Activated T-helper 1 cell treated with anti-CD3 and anti-CD28 coated beads, Interleukin-2, amount 50 U/mL, for 16 hours (primary cell): ENCODE data around the gene SARS2.
"Not testable (repeated sequence)": the region's sequence is repeated elsewhere in the genome, so short reads cannot be mapped to it uniquely, and the experiment has no call there.

Experiments used
- DNase-seq, 2 donors: peaks; one replicate each; pipeline ENCODE4 v3.0.0-alpha.2; 2020; ENCODE audit warnings: low read depth in 1 of 2, low spot score in 1 of 2

The SARS2 gene

DNA sequence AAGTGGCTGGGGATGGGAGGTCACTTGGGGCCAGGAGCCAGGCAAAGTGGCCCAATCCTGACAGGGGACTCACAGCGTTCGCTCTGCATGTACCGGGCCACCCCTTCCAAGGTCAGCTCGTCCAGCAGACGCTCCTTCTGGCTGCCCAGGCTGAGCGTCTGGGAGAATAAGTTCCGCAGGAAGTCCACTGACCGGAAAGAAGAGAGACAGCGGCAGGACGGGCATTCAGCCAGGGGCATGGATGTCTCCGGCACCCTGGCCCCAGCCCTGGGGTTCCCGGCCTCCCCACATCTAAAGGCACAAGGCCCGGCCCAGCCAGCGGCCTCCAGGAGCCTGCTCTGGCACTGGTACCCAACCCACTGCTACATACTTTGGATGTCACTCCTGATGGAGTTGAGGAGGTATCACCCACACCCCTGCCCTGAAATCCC lies 37.2 kb downstream of the SARS2 start:
- DNase-seq: no peak

DNA sequence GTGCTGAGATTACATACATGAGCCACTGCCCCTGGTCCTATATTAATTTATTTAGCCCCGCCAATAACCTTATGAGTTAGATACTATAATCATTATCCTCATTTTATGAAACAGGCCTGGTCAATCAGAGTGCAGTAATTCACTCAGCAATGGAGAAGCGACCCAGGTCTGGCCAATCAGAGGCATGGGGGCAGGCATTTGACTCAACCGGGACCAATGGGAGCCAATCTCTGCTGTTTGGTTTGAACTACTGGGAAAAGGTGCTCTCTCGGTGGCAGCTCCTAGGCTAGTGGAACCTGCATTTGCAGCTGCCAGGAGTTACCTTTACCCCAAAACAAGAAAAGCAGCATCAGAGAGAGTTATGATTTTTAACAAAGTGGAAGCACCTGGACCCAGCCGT lies 37.7 kb downstream of the SARS2 start:
- DNase-seq: no peak

DNA sequence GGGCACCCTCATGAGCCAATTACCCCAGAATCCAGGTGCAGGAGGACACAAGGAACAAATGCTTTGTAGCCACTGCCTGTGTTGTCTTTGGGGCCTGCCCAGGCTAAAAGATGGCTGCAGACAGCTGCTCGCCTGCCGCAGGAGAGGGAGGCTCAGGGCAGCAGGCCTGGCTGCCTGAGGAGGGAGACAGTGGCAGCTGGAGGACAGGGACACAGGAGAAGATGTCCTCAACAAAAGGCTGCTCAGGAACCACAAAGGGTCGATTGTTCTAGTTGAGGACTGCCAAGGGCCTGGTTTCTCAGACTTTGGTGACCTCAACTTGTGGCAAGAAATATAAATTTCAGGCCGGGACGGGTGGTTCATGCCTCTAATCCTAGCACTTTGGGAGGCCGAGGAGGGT lies 38.8 kb downstream of the SARS2 start:
- no peak for DNase-seq

DNA sequence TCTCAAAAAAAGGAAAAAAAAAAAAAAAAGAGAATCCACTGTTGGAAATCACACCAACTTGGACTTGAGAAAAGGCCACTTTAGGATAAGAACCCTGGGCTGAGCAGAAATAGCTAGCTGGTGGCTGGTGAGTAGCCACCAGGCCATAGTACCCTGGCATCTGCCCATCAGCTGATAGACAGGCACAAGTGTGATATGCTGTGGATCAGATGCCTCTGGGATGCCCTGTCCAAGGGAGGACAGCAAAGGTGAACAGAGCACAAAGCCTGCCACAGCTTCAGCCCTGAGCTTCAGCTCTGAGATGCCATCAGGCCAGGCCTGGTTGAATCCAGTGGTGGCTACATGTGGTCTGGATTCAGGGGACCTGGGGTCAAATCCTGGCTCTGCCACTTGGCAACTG lies 39.9 kb downstream of the SARS2 start:
- no peak for DNase-seq

DNA sequence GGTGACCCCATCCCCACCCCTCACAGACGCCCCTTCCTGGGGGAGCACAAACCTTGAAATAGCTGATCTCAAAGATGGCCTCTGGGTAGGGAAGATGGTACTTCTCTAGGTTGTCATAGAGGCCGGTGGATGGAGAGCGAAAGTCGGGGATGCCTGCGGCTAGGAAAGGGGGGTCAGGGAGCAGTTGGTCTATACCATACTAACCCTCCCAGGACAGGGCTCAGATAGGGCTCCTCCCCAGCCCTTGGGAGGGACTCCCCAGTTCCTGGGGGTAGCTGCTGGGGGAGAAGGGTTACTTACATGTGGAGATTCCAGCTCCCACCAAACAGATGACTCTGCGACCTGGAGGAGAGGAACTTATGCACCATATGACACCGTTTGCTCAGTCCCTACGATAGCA lies 40.8 kb downstream of the SARS2 start:
- no peak for DNase-seq

DNA sequence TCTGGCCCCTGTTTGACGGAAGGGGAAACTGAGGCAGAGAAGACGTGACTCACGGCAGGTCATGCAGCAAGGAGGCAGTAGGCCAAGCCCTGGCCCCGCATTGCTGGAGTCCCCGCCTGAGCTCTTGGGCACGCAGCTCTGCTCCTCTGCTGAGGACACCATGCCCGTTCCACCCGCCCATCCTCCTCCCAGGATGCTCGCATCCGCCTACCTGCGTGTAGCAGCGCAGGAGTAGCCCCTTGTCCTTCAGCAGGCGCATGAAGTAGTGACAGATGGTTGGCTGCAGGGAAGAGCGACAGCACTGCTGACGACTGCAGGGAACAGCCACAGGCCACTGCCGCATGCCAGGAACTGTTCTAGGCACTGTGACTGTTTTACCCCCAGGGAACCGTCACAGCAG lies 41.7 kb downstream of the SARS2 start:
- no peak for DNase-seq

DNA sequence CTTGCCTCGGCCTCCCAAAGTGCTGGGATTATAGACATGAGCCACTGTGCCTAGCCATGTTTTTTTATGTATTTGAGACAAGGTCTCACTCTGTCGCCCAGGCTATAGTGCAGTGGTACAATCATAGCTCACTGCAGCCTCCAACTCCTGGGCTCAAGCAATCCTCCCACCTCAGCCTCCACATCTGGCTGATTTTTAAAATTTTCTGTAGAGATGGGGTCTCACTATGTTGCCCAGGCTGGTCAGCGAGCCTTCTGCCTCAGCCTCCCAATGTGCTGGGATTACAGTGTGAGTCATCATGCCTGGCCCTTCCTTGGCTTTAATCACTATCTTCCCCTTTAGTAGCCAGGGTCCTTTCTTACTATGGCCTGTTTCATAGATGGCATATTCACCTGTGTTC lies 45.9 kb downstream of the SARS2 start:
- not testable (repeated sequence) for DNase-seq

DNA sequence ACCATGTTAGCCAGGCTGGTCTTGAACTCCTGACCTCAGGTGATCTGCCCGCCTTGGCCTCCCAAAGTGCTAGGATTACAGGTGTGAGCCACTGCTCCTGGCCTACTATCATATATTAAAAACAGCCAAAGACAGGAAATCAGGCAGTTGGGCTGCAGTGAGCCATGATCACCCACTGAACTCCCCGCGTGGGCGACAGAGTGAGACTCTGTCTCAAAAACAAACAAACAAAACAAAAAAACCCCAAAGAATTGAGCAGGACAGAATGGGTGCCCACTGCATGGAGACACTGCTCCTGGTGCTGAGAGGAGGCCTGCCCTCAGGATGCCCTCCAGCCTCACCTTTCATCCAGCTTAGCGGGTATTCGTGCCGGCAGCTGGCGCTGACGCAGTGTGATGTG lies 47.3 kb downstream of the SARS2 start:
- DNase-seq: no peak

DNA sequence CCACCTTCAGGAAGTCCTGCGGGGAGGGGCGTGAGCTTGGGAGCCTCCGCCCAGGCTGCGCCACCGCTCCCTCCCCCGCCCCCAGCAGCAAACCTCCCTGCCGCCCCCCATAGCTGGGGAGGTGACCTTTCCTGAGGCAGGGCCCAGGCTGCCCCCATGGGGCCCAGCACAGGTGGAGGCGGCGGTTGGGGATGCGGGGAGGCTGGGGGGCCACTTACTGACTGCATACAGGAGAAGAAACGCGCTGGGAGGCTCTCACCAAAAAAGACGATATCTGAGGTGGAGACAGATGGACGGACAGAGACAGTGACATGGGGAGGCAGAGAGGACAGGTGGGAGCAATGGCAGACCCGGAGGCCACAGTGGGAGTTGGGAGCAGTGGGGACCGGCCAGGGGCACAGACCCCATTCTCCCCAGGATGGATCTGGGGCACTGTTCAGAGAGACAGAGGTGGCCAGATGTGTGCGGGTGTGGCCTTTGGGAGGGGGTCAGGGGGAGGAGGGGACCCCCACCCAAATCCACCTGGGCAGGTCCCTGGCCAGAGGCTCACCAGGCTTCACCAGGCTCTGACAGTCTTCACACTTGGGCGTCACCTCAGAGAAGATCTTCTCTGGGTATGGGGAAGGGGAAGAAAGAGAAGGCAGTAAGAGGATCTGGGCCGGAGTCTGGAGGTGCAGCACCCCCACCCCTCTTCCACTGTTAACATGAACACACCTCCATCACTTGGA lies 49.5 kb downstream of the SARS2 start:
- DNase-seq: no peak

DNA sequence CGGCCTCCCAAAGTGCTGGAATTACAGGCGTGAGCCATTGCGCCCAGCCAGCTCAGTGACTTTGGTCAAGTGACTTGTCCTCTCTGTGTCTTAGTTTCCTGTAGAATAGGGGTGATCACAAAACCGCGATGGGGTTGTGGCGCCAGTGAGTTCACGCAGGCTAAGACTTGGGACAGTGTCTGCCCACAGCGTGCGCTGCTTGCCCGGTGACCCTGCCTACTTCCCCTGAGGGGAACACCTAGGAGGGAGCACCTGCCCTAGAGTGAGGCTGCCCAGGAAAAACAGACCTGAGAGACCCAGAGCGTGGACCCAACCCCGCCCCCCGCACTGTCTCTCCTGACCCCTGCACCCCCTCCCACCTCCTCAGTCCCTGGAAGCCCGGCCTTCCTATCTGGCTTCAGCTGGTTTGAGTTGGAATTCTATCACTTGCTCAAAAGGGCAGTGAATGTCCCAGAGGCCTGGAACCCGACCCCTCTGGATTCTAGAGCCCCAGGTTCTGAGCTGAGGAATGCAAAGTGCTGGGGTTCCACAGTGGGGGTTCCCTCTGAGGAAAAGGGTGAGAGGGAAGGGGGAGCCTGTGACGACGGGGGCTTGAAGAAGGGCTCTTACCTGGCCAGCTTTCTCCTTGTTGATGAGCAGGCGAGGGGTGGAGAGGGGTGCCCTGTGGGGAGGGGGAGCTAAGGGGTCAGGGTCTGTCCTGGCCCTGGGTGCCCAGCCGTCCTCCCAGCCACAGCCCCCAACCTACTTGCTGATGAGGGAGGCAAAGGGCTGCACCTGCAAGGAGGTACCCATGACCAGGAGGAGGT lies 50.3 kb downstream of the SARS2 start:
- no peak for DNase-seq

DNA sequence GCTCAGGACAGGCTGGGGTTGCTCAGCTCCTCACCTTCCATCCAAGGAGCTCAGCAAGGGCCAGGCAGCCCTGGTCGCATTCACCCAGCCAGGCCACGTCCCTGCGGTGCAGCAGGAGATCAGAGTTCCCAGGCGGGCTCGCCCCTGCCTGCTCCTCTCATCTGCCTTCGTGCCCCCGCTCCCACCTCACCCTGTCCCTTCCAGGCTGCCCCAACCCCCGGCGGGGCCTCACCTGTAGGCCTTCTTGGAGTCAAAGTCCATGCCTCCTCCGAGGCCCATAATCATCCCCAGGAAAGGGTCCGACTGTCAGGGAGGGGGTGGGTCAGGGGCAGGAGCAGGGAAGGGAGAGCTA lies 51.2 kb downstream of the SARS2 start:
- DNase-seq: no peak

DNA sequence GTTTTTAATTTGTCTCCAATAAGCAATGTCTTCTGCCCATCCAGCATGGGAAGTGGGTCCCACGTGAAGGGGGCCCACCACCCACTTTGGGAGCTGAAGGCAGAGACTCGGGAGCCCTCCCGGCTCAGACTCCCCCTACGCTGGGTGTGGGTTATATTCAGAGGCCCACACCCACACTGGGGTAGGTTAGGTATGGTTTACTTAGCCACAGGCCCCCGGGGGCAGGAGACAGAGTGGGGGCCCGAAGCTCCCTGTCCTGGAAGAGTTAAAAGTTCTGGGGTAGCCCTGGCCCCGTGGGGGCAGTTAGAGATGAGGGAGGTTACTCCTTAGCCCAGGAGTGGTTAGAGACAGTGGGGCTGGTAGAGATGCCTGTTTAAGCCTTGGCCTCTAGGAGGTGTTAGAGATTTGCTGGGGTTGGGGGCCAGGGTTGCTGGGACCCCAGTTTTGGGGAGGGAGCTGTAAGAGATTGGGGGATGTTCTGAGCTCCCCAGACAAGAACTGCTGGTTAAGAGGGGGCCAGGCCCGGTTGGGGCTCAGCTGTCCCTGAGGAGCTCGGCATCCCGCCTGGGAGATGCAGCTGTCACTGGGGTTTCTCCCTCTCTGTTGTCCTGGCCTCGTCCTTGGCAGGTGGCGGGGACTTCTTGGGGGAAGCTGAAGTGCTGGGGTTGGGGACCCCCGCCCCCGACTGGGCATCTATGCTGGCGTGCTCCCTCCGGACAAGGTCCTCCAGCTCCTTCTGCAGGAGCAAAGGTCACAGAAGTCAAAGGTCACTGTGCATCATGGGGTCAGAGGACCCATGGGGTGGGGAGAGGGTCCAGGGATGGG lies 51.8 kb downstream of the SARS2 start:
- no peak for DNase-seq

DNA sequence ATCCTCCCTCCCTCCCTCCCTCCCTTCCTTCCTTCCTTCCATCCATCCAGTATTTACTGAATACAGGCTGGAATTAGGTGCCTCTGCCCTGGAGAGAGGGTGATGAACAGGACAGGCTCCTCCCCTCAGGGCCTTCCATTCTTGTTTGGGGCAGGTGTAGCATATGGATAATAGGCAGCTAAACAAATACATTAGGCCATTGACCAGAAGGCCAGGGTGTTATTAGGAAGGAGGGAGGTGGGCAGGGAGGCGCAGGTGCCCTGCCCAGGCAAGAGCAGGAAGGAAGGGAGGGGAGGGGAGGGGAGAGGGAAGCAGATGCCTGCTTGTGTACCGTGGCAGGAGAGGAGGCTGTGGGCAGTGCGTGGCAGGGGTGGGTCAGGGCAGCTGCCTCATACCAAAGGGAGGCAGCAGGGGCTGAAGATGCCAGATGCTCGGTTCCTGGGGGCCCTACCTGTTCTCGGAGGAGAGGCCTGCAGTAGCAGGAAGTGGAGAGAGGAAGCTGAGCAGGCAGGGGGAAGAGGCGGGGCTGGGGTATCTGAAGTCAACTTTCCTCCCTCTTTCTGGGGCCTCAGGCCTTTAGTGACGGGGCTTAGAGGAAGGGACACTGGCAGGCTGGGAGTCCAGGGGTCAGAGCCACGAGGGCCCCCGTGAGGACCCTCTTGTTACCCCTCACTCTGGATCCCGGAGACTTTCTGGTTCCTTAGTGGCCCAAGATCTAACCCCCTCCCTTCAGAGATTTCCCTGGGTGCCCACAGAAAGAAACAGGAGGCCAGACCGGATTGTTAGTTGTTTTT lies 52.6 kb downstream of the SARS2 start, which contains the start of gene RINL:
Gene RINL (minus strand): TSS at position 495 of the 794 bp plus-strand sequence. CDS start 1,533 bp downstream, outside the sequence.
- peak; percentile 44 to 47 for DNase-seq

DNA sequence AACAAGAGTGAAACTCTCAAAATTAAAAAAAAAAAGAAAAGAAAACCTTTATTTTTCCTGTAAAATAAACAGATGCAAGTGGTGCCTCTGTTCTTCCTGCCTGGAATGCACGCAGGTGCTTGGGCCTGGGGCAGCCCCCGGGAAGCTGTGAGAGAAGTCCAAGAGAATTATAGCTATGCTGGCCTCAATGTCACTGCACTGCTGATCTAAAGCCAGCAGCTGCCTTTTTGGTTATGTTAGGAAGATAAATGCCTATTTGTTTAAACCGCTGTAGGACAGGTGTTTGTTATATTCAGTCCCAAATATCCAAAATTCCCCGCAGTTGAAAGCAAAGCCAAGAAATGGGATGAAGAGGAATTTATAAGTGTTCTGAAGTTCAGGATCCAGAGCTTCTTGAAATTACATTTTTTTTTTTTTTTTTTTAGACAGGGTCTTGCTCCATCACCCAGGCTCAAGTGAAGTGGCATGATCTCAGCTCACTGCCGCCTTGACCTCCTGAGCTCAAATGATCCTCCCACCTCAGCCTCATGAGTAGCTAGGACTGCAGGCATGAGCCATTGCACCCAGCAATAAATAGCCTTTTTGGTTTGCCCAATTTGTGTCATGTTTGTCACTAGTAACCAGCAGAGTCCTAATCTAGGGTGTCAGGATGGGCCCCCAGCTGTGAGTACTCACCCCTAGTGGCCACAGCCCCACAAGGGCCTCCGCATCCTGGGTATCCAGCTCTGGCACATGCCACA lies 54.7 kb downstream of the SARS2 start:
- DNase-seq: no peak

DNA sequence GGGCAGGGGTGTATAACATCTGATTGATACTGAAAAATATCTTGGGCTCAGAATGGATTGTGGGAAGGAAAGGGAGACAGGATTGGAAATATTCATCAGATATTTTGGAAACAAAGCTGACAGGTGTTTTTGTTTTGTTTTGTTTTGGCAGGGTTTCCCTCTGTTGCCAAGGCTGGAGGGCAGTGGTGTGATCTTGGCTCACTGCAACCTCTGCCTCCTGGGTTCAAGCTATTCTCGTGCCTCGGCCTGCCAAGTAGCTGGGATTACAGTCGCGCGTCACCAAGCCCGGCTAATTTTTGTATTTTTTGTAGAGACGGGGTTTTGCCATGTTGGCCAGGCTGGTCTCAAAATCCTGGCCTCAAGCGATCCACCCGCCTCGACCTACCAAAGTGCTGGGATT lies 57.2 kb downstream of the SARS2 start:
- DNase-seq: not testable (repeated sequence)

DNA sequence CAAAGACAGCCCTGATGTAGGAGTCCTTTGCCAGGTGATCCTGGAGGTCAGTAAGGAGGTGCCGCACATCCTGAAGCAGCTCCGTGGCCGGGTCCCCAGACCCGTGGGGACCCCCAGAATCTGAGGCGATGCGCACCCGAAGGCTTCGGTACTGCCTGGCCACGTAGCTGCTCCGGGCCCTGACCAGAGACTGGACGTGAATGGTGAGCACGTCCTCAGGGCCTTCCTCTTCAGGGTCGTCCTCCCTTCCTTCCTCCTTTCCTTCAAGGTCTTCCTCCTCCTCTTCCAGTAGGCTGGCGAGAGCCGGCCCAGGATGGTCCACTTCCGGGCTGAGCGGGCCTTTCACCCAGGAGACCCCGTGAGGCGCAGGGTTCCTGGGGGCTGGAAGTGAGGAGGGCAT lies 60.0 kb downstream of the SARS2 start:
- no peak for DNase-seq

DNA sequence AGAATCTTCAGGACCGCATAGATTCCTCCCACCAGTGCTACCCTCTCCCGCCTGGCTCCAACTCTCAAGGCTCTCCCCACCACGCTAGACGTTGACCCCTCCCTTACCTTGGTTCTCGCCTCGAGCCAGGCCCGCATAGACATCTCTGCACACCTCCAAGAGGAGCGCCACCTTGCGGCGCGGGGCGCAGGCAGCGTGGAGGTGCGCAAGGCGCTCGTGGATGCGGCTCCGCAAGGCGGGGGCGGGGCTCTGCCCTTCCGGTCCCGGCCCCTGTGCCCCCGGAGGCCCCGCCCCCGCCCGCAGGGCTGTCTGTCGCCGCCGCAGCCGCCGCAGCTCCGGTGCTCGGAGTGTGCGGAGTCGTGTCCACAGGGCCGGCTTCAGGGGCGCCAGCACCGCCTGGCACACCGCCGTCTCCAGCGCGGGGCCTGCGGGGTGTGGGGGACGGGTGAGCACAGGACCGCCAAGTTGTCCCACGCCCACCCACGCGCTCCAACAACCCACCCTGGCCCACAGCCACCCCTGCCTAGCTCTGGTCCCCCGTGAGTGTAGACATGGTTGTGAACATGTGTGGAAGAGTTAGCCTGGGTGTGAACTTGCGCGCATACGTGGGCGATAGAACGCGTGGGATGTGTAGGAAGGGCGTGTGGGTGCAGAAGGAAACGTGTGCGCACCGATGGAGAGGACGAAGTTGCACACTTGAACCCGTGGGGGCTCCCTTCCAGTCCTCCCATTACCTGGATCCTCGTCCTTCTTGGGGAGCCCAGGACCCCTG lies 60.5 kb downstream of the SARS2 start:
- DNase-seq: peak; percentile 87 to 92

DNA sequence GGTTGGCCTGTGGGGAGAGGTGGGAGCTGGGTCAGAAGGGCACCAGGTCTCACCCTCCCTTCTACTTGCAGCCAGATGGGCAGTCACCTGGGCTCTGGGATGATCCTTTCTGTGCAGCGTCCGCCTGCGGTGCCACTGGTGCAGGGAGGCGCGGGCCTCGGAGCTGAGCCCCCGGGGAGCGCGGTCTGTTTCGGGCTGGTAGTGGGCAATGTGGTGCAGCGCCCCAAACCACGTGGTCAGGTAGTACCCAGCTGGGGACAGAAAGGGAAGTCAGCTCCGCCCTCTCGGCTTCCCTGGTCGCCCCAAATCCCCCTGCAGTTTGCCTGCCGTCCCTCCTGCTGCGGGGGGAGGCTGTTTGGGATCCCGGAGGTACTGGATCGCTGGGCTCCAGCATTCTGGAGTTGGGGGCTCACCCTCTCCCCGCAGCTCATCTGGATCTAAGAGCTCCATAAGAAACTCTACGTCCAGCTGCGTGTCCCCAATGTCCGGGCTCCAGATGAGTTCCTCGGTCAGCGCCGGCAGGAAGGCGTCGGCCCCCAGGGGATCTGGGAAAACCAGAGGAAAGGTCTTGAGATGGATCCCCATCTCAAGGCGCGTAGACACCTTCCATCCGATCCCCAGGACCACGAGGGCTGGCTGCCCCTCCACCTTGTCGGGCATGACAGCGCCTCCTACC lies 61.3 kb downstream of the SARS2 start:
- DNase-seq: no peak

DNA sequence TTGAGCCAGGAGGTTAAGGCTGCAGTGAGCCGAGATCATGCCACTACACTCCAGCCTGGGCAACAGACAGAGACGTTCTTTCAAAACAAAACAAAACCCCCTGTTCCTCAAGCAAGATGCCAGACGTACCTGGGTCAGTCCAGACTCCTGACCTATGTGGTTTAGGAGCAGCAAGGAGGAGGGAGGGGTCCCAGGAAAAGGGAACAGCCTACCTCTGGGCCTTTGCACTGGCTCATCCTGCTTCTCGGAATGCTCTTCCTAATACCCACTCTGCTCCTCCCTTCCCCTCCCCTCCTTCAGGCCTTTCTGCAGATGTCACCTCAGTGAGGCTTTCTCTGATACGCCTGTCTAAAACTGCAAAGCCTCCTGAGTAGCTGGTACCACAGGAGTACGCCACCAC lies 62.0 kb downstream of the SARS2 start:
- DNase-seq: no peak
